HG03432 (cell line): ENCODE results near the gene SGTA.
"Not testable (repeated sequence)": the region's sequence is repeated elsewhere in the genome, so short reads cannot be mapped to it uniquely, and the experiment has no call there.

ENCODE experiments used
- ATAC-seq: cut with Tn5 transposase; IDR thresholded peaks from one replicate; pipeline ENCODE4 v1.9.1; 2021; ENCODE audit warnings: mild to moderate bottlenecking, moderate library complexity; ENCODE audit not compliant: unreplicated experiment

The SGTA gene

GRCh38 chr19:2795827-2796658 is 13.0 kb upstream of the SGTA start:
- no peak for ATAC-seq

DNA sequence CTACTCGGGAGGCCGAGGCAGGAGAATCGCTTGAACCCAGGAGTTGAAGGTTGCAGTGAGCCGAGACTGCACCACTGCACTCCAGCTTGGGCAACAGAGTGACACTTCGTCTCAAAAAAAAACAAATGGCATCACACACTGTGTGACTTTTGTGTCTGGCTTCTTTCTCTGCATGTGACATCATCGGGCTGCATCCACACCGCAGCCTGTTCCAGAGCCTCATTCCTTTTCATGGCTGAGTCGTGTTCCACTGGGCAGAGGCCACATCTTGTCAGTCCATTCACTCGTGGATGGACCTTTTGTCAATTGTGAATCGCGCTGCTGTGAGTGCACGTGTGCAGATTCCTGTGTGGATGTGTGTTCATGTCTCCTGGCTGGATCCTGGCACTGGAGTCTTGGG is 10.5 kb upstream of the SGTA start:
- no peak for ATAC-seq

- no peak for ATAC-seq
Observed at GRCh38 chr19:2793126-2793525, 10.1 kb upstream of the SGTA start.

DNA sequence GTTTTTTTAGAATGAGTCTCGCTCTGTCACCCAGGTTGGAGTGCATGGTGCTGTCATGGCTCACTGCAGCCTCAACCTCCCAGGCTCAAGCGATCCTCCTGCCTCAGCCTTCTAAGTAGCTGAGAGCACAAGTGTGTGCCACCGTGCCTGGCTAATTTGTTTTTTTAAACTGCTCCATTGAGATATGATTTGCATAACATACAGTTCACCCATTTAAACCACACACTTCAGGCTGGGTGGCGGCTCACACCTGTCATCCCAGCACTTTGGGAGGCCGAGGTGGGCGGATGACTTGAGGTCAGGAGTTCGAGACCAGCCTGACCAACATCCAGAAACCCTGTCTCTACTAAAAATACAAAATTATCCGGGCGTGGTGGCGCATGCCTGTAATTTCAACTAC is 9.6 kb upstream of the SGTA start:
- ATAC-seq, result not testable (repeated sequence)

DNA sequence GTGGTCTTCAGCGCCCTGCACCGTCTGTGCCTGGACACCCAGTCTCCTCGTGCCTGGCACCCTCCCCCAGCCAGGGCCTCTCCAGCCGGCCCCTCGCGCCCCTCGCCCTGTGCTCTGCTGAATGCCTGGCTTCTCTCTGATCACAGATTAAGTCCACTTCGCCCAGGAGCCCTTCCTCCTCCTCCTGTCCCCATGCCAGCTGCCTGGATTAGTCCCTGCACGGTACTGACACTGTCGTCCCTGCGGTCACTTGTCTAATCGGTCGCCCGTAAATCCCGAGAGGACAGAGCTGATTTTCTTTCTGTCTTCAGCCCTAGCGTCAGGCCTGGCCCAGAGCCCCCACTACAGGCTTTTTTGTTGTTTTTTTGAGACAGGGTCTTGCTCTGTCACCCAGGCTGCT is 8.8 kb upstream of the SGTA start:
- ATAC-seq, result no peak

GRCh38 chr19:2791440-2791839 is 8.4 kb upstream of the SGTA start:
- no peak for ATAC-seq

DNA sequence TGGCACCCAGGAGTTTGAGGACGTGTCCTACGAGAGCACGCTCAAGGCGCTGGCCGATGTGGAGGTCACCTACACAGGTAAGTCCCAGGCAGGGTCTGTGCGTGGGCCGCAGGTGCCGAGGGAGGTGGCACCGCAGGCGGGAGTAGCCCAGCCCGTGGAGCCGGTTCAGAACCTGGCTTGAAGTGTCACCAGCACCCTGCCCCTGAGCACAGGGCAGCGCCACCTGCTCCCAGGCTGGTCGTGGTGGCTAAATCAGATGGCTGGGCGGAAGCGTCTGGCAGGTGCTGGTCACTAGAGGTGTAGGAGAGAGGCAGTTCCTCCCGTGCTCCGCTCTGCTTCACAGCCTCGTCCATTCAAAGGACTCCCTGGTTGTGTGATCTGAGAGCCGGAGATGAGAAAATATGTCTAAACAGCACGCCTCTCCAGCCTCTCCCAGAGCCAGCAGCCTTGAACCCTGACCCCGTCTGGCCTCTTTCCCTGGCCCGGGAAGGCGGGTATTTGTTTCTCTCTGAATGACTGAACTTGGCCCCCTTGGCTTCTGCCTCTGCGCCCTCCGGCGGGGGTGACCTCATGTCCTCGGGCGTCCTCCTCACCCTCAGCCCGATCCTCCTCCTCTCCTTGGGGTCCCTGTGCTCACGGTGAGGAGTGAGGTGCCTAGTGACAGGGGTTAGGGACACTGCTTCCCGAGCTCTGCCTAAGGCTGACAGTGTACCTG is 7.6 kb upstream of the SGTA start:
- no peak for ATAC-seq

GRCh38 chr19:2790194-2790556 is 7.1 kb upstream of the SGTA start:
- ATAC-seq, result no peak

DNA sequence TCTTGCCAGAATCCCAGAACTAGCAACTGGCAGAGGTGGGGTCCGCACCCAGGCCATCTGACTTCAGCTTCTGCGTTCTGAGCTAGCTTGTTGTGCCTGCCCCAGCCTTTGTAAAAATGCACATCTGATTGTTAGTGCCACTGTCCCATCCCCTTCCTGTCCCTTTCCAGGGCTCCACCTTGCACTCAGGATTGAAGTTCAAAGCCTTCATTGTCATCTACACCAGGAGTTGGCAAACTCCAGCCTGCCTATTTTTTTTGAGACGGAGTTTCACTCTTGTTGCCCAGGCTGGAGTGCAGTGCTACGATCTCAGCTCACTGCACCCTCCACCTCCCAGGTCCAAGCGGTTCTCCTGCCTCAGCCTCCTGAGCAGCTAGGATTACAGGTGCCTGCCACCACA is 5.2 kb upstream of the SGTA start:
- no peak for ATAC-seq

DNA sequence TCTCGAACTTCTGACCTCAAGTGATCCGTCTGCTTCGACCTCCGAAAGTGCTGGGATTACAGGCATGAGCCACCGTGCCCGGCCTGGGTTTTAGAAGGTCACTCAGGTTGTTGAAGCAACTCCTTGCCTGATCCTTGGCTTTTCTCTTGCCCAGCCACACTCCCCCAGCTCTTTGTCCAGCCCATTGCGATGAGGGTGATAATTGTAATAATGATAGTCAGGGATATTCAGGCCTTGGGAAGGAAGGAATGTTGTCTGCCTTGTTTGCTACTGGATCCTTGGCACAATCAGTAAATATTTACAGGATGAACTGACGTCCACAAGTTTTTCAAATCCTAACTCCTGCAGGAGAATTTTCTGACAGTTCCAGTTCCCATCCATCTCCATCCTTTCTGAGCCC is 4.0 kb upstream of the SGTA start:
- no peak for ATAC-seq

GRCh38 chr19:2785244-2785997 is 2.3 kb upstream of the SGTA start, which contains the start of gene THOP1:
TSS of gene THOP1 (plus strand) at chr19:2785503. CDS start at chr19:2785663, 160 bp downstream.
- ATAC-seq, result peak; percentile 63

DNA sequence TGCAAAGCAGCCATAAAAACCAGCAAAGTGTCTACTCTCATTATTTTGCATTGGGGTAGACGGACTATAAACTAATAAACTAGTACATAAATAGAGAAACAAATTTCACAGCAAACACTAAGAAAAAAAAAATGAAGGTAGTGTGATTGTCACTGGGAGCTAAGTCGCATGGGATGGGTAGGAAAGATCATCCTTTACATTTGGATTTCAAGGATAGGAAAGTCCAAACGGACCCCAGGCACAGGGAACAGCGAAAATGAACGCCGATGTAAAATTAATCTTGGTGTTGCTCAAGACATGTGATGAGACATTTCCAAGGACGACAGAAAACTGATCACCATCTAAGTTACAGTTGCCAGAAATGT is 690 bp upstream of the SGTA start:
- no peak for ATAC-seq

- ATAC-seq, result no peak
Observed at GRCh38 chr19:2782329-2782935, 641 bp downstream of the SGTA start.

- no peak for ATAC-seq
Observed at GRCh38 chr19:2780284-2780683, 2.8 kb downstream of the SGTA start.

- no peak for ATAC-seq
Observed at GRCh38 chr19:2779121-2779740, 3.8 kb downstream of the SGTA start.

DNA sequence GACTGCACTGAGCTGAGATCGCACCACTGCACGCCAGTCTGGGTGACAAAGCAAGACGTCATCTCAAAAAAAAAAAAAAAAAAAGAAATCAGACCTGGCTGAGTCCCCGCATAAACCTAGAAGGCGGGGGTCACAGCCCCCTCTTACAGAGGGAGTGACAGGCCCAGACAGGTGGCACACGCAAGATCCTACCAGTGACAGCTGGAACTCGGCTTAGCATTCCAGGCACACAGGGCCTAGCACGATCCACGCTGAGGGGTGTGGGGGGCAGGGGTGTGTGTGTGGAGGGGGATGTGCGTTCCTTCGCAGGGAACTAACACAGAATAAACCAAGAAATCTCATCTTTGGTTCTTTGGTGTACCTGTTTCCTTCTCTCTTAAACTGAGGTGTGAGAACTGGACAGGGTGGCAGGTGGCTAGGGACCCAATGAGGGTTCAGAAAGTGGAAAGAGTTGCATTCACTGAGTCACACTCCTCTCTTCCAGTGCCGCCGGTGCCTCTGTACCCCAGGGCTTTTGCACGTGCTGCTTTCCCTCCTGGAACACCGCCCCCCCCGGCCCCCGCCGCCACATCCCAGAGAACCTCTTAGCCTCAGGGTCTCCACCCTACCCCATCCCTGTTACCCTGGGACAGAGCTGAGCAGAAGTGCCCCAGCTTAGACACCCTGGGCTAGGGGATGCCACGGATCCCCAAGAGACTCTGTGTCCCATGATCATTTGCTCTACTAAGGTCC is 5.0 kb downstream of the SGTA start:
- no peak for ATAC-seq

GRCh38 chr19:2775556-2776430 is 7.3 kb downstream of the SGTA start:
- ATAC-seq, result no peak

DNA sequence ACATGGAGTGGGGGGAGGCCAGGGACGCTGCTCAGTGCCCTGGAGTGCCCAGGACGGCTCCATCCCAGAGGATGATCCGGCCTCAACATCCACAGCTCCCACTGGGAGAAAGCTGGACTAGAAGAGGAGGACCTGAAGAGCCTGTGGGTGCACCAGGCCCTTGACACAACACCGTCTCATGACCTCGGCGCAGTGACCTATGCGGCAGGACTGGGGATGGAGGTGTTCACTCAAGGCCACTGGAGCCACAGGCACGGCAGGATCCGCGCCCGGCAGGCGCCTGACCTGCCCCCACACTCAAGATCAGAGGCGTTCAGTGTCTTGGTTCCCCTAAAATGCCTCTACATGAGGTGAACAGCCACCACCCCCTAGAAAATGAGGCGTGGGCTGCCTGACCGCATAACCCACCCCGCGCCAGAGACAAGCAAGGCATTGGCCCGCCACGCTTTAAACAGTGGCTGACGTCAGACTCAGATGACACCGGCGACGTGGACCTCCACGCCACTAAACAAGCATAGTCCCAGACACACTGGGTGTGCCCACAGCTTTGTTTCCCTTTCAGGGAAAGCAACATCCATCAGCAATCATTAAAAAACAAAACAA is 8.0 kb downstream of the SGTA start:
- ATAC-seq, result no peak
